H1 (cell line): ENCODE measurements around the gene POLE. TPM values are rescaled to one million over a fixed set of nuclear protein-coding genes. Genes with fewer than 3 reads are reported as not detected.

ENCODE experiments used
- ASH2L ChIP-seq: fragments of 200-600, 300-600 bp; sonication (generic); IDR thresholded peaks from one replicate; pipeline ENCODE4 v1.7.1; 2017; ENCODE audit warnings: low read length
- BRCA1 ChIP-seq: IDR thresholded peaks from 2 replicates; pipeline ENCODE4 v1.6.1; 2012; ENCODE audit warnings: low read depth, low read length, improper control_type of control experiment
- CHD7 ChIP-seq: fragments of 300-600 bp; sonication (generic); IDR thresholded peaks from 2 replicates; pipeline ENCODE4 v1.7.1; 2012; ENCODE audit warnings: low read length, moderate library complexity, mild to moderate bottlenecking, inconsistent platforms; ENCODE audit not compliant: insufficient replicate concordance
- FOSL1 ChIP-seq: IDR thresholded peaks from 2 replicates; pipeline ENCODE4 v1.6.1; 2011; ENCODE audit warnings: mild to moderate bottlenecking, low read depth, low read length, moderate library complexity; ENCODE audit not compliant: insufficient read depth
- HDAC2 ChIP-seq, 2 experiments: fragments of 300-600 bp in 1 of 2; sonication (generic) in 1 of 2; IDR thresholded peaks; 2 replicates each; pipeline ENCODE4 v1.6.1; 2011 to 2012; ENCODE audit warnings: low read depth in 2 of 2, low read length in 2 of 2, mild to moderate bottlenecking in 2 of 2, moderate library complexity in 2 of 2, borderline replicate concordance in 1 of 2, inconsistent platforms in 1 of 2
- KDM5A ChIP-seq: fragments of 200-600 bp; IDR thresholded peaks from 2 replicates; pipeline ENCODE4 v1.7.1; 2012; ENCODE audit warnings: mild to moderate bottlenecking, low read length, inconsistent platforms, mixed read lengths
- MAFK ChIP-seq: IDR thresholded peaks from 2 replicates; pipeline ENCODE4 v1.6.1; 2012; ENCODE audit warnings: low read depth, mild to moderate bottlenecking, improper control_type of control experiment, low read length
- POLR2A ChIP-seq, 2 experiments: IDR thresholded peaks; 1 replicate in 1 of 2; 2 replicates in 1 of 2; pipeline ENCODE4 v1.6.1; 2011; ENCODE audit warnings: low read depth in 2 of 2, low read length in 2 of 2, mild to moderate bottlenecking in 2 of 2; ENCODE audit errors: control extremely low read depth in 1 of 2
- TEAD4 ChIP-seq: IDR thresholded peaks from 2 replicates; pipeline ENCODE4 v1.6.1; 2012; ENCODE audit warnings: low read depth, low read length, inconsistent platforms, mixed read lengths
- polyA plus RNA-seq, 7 experiments: library from polyadenylated mRNA; depleted of rRNA in 3 of 7; stranded (reverse) in 5 of 7; unstranded in 2 of 7; fragments of >200 nt in 5 of 7; fragments of 200-250 nt in 2 of 7; gene quantifications; 1 replicate in 5 of 7; 2 replicates in 1 of 7; 4 replicates in 1 of 7; pipeline versions ENCODE4 v1.2.1 to v1.2.3, GENCODE V29; 2011 to 2013; ENCODE audit warnings: missing spikeins in 2 of 7, mixed read lengths in 2 of 7
- total RNA-seq: library from RNA; stranded (reverse); fragmentation: NEBNext Ultra II Directional; extraction: Animal tissue kit (Norgen Biotek cat#: 25700); gene quantifications from 2 replicates; pipeline ENCODE4 v1.2.1, GENCODE V29; 2021
- TF ChIP-seq, protein P1 (sequence below): IDR thresholded peaks from 2 replicates; pipeline ENCODE4 v1.6.1; 2012; ENCODE audit warnings: inconsistent platforms

The POLE gene
- total and polyA plus RNA-seq, 2 of the 8 experiments (the other 6 are each of a cell fraction or from before 2014, with no cell fraction given), result 59.7 to 115 TPM

- TF ChIP-seq CHD7 (no peak), ASH2L (no peak), POLR2A (IDR thresholded peaks at IDR 0.05; ENCODE audit: control extremely low read depth in 1 of 2, low read depth in 2 of 2, low read length in 2 of 2) (no peak), HDAC2 (IDR thresholded peaks at IDR 0.05; ENCODE audit: borderline replicate concordance in 1 of 2, low read depth in 2 of 2, low read length in 2 of 2) (no peak), TEAD4 (no peak), BRCA1 (no peak), FOSL1 (no peak), KDM5A (no peak), MAFK (no peak)
- TF ChIP-seq, protein P1, sequence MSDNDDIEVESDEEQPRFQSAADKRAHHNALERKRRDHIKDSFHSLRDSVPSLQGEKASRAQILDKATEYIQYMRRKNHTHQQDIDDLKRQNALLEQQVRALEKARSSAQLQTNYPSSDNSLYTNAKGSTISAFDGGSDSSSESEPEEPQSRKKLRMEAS, result no peak
Measured at GRCh38 chr12:132624186-132624855, 62.8 kb downstream of the POLE start (continued).
